OCI-LY1 (cell line): Measurements from ENCODE around the gene SRP72.

Experiments
- H2AFZ ChIP-seq: fragments of 200-600 bp; sonication (generic), shearing (Covaris generic); 2 replicates; pipeline ENCODE4 v1.6.0; 2014; ENCODE audit warnings: antibody characterized with exemption, mild to moderate bottlenecking, low read length
- H3F3A ChIP-seq: fragments of 200-600 bp; sonication (generic), shearing (Covaris generic); 2 replicates; pipeline ENCODE4 v1.6.0; 2014; ENCODE audit warnings: mild to moderate bottlenecking, antibody characterized with exemption, low read length, moderate library complexity; ENCODE audit not compliant: insufficient read depth
- H3K27ac ChIP-seq: fragments of 200-600 bp; sonication (generic); 2 replicates; pipeline ENCODE4 v1.5.1; 2014; ENCODE audit warnings: low read length, mixed run types, mild to moderate bottlenecking, low read depth; ENCODE audit not compliant: poor library complexity, severe bottlenecking
- H3K27me3 ChIP-seq: fragments of 200-600 bp; sonication (generic); 2 replicates; pipeline ENCODE4 v1.6.0; 2014; ENCODE audit warnings: antibody characterized with exemption, mild to moderate bottlenecking, low read length, moderate library complexity; ENCODE audit not compliant: insufficient read depth
- H3K36me3 ChIP-seq: fragments of 200-600 bp; sonication (generic); 2 replicates; pipeline ENCODE4 v1.6.1; 2014; ENCODE audit warnings: mild to moderate bottlenecking, antibody characterized with exemption, low read length, moderate library complexity, mixed read lengths; ENCODE audit not compliant: insufficient read depth
- H3K4me1 ChIP-seq: fragments of 200-600 bp; sonication (generic); 2 replicates; pipeline ENCODE4 v1.5.1; 2014; ENCODE audit warnings: mild to moderate bottlenecking, low read length, moderate library complexity; ENCODE audit not compliant: insufficient read depth, severe bottlenecking
- H3K4me2 ChIP-seq: fragments of 200-600 bp; sonication (generic), shearing (Covaris generic); 2 replicates; pipeline ENCODE4 v1.6.1; 2014; ENCODE audit warnings: low read length
- H3K4me3 ChIP-seq: fragments of 200-600 bp; sonication (generic); 2 replicates; pipeline ENCODE4 v1.5.1; 2014; ENCODE audit warnings: low read length, low read depth, mild to moderate bottlenecking, mixed read lengths; ENCODE audit not compliant: poor library complexity, severe bottlenecking
- H3K79me2 ChIP-seq: fragments of 200-600 bp; shearing (Covaris generic); 2 replicates; pipeline ENCODE4 v1.6.1; 2016; ENCODE audit warnings: mixed run types, low read length, mixed read lengths; ENCODE audit not compliant: insufficient read depth
- H3K9ac ChIP-seq: fragments of 200-600 bp; sonication (generic), shearing (Covaris generic); 2 replicates; pipeline ENCODE4 v1.6.1; 2014; ENCODE audit warnings: mild to moderate bottlenecking, low read length, mixed read lengths
- H3K9me2 ChIP-seq: fragments of 200-600 bp; sonication (generic), shearing (Covaris generic); 2 replicates; pipeline ENCODE4 v1.6.1; 2014; ENCODE audit warnings: low read depth, mild to moderate bottlenecking, low read length, mixed read lengths
- H3K9me3 ChIP-seq: fragments of 200-600 bp; shearing (Covaris generic); 2 replicates; pipeline ENCODE4 v1.6.1; 2014; ENCODE audit warnings: low read length, mixed read lengths
- H4K20me1 ChIP-seq: fragments of 200-600 bp; sonication (generic), shearing (Covaris generic); 2 replicates; pipeline ENCODE4 v1.6.0; 2016; ENCODE audit warnings: mild to moderate bottlenecking, low read length; ENCODE audit not compliant: insufficient read depth
- EZH2 ChIP-seq: fragments of 200-600 bp; sonication (generic), shearing (Covaris generic); IDR thresholded peaks from 2 replicates; pipeline ENCODE4 v1.8.0; 2017; ENCODE audit warnings: borderline replicate concordance, mixed run types, mild to moderate bottlenecking, antibody characterized with exemption, low read length, moderate library complexity, mixed read lengths
- TF ChIP-seq, protein P1 (sequence below): fragments of 200-600 bp; sonication (generic), shearing (Covaris generic); IDR thresholded peaks from 2 replicates; pipeline ENCODE4 v1.5.1; 2017; ENCODE audit warnings: mild to moderate bottlenecking, antibody characterized with exemption, low read length, moderate library complexity, mixed read lengths

SRP72 gene

DNA sequence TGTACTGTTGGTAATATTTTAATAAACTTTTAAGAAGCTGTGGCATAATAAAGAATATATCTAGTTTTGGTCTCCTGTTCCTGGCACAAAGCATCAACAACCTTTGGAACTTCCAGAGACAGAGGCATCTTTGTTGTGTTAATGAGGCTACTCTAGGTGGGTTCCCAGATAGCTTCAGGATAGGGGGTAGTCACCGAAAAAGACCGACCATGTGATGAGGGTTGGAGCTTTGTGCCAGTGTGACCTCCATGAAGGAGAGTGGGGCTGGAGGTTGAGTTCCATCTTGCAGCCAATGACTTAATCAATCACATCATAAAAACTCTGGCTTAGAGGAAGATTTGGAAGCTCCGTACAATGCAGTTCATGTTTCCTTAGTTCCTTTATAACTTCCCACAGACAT is 41.9 kb upstream of the SRP72 start:
- H3K4me1 ChIP-seq: peaks cover 18% of the 10 kb centered on the region
- H3K36me3 ChIP-seq: peaks cover 24% of the 10 kb centered on the region
- TF ChIP-seq, protein P1, sequence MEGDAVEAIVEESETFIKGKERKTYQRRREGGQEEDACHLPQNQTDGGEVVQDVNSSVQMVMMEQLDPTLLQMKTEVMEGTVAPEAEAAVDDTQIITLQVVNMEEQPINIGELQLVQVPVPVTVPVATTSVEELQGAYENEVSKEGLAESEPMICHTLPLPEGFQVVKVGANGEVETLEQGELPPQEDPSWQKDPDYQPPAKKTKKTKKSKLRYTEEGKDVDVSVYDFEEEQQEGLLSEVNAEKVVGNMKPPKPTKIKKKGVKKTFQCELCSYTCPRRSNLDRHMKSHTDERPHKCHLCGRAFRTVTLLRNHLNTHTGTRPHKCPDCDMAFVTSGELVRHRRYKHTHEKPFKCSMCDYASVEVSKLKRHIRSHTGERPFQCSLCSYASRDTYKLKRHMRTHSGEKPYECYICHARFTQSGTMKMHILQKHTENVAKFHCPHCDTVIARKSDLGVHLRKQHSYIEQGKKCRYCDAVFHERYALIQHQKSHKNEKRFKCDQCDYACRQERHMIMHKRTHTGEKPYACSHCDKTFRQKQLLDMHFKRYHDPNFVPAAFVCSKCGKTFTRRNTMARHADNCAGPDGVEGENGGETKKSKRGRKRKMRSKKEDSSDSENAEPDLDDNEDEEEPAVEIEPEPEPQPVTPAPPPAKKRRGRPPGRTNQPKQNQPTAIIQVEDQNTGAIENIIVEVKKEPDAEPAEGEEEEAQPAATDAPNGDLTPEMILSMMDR: no peak
- TF ChIP-seq EZH2: no peak
- H3K4me3 ChIP-seq: no peak overlapping the region
- no peaks in the 10 kb centered on the region; the same call in 1 of the 2 replicates for H3F3A ChIP-seq
- H3K27me3 ChIP-seq: no peaks in the 10 kb centered on the region
- H3K9me3 ChIP-seq: no peaks in the 10 kb centered on the region; the same call in 1 of the 2 replicates
- no peaks in the 10 kb centered on the region for H3K9me2 ChIP-seq
- peak overlapping the region; percentile 52 for H3K27ac ChIP-seq
- H3K4me2 ChIP-seq: peak overlapping the region; percentile 23; the same call in 1 of the 2 replicates
- H3K9ac ChIP-seq: peak overlapping the region; percentile 11; the same call in 1 of the 2 replicates
- peaks cover 10% of the 10 kb centered on the region for H4K20me1 ChIP-seq
- H2AFZ ChIP-seq: no peak overlapping the region
- peaks cover 98% of the 10 kb centered on the region for H3K79me2 ChIP-seq

DNA sequence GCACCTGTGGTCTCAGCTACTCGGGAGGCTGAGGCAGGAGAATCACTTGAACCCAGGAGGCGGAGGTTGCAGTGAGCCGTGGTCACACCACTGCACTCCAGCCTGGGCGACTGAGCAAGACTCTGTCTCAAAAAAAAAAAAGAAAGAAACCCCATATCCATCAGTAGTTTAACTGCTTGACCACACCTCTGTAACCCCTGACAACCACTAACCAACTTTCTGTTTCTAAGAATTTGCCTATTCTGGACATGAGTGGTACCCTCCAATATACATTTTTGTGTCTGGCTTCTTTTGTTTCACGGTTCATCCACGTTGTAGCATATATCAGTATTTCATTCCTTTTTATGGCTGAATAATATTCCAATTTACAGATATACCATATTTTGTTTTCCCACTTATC is 41.1 kb upstream of the SRP72 start:
- H2AFZ ChIP-seq: no peak overlapping the region

DNA sequence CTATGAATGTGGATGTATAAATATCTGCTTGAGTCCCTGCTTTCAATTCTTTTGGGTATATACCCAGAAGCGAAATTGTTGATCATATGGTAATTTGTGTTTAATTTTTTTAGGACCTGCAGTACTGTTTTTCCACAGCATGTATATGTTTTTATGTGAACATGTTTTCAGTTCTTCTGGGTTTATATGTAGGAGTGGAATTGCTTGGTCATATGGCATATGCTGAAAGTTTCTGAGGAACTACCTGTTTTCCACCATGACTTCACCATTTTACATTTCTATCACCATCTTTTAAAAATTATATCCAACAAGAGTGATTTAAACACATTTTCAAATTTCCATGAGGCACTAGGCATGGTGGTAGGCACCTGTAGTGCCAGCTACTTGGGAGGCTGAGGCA is 40.2 kb upstream of the SRP72 start:
- Histone ChIP-seq H2AFZ (no peak overlapping the region), H3K4me2 (no peak overlapping the region), H3K36me3 (peaks cover 24% of the 10 kb centered on the region), H3K27me3 (no peaks in the 10 kb centered on the region), H3K27ac (no peak overlapping the region), H3K79me2 (peaks cover 98% of the 10 kb centered on the region), H3K9ac (no peak overlapping the region), H3K4me3 (no peak overlapping the region), H3K9me3 (no peaks in the 10 kb centered on the region; the same call in 1 of the 2 replicates), H3K4me1 (peaks cover 28% of the 10 kb centered on the region), H3F3A (no peaks in the 10 kb centered on the region; the same call in 1 of the 2 replicates), H3K9me2 (no peaks in the 10 kb centered on the region), H4K20me1 (peaks cover 10% of the 10 kb centered on the region)
- no peak for TF ChIP-seq EZH2
- TF ChIP-seq, protein P1: no peak

More for the DNA sequence above, 41.1 kb upstream of the SRP72 start:
- Histone ChIP-seq H3K79me2 (peaks cover 98% of the 10 kb centered on the region), H3K4me2 (no peak overlapping the region), H3K9ac (no peak overlapping the region), H3K27me3 (no peaks in the 10 kb centered on the region), H3K27ac (no peak overlapping the region), H3K36me3 (peaks cover 24% of the 10 kb centered on the region), H3F3A (no peaks in the 10 kb centered on the region; the same call in 1 of the 2 replicates), H3K9me2 (no peaks in the 10 kb centered on the region), H3K4me3 (no peak overlapping the region), H4K20me1 (peaks cover 10% of the 10 kb centered on the region), H3K4me1 (peaks cover 19% of the 10 kb centered on the region), H3K9me3 (no peaks in the 10 kb centered on the region; the same call in 1 of the 2 replicates)
- TF ChIP-seq, protein P1: no peak
- TF ChIP-seq EZH2: no peak
